ENCODE results near the gene DDX53. TPM values are rescaled to one million over a fixed set of nuclear protein-coding genes. Genes with fewer than 3 reads are reported as not detected.
A peak's percentile ranks its signal among the peaks of the same experiment; 100 is the strongest.

Gene DDX53
- polyA plus RNA-seq, 1 experiment = not detected

- ChIA-PET CTCF (interaction anchor here (0.7 to 1.2 kb wide), 3 partner anchors 11 to 672 kb away, joined by 3 to 4 read pairs (median 3); no protein-coding TSS in a partner anchor), POLR2A (no interaction called here)
- no peak overlapping the region for H3K27ac ChIP-seq (ENCODE audit: low read depth, low read length)
- peak; percentile 43 for TF ChIP-seq CTCF (IDR thresholded peaks at IDR 0.05; ENCODE audit: low read depth, low read length)
- no peaks in the 10 kb centered on the region for H3K9me3 ChIP-seq (ENCODE audit: control insufficient read depth, insufficient read depth, low read length)
- H3K4me3 ChIP-seq (ENCODE audit: low read depth, low read length) = no peak overlapping the region
- no peaks in the 10 kb centered on the region for H3K27me3 ChIP-seq (ENCODE audit: control insufficient read depth, insufficient read depth, low read length)
- no peak for DNase-seq (ENCODE audit: low read depth, low spot score)
These were observed 8.8 kb downstream of the DDX53 start for GRCh38 chrX:23008431-23009099.

- POLR2A ChIA-PET = no interaction called here
- CTCF ChIA-PET = no interaction called here
- H3K27ac ChIP-seq (ENCODE audit: low read depth, low read length) = no peak overlapping the region
- no peak for TF ChIP-seq CTCF (IDR thresholded peaks at IDR 0.05; ENCODE audit: low read depth, low read length)
- H3K4me3 ChIP-seq (ENCODE audit: low read depth, low read length) = no peak overlapping the region
- DNase-seq (ENCODE audit: low read depth, low spot score) = no peak
- no peaks in the 10 kb centered on the region for H3K9me3 ChIP-seq (ENCODE audit: control insufficient read depth, insufficient read depth, low read length)
- no peaks in the 10 kb centered on the region for H3K27me3 ChIP-seq (ENCODE audit: control insufficient read depth, insufficient read depth, low read length)
These were observed 12.4 kb downstream of the DDX53 start for GRCh38 chrX:23012162-23012561.

- no peak for DNase-seq (ENCODE audit: low read depth, low spot score)
- H3K9me3 ChIP-seq (ENCODE audit: control insufficient read depth, insufficient read depth, low read length) = no peaks in the 10 kb centered on the region
- ChIA-PET CTCF (no interaction called here), POLR2A (no interaction called here)
- no peak overlapping the region for H3K4me3 ChIP-seq (ENCODE audit: low read depth, low read length)
- no peak overlapping the region for H3K27ac ChIP-seq (ENCODE audit: low read depth, low read length)
- no peak for TF ChIP-seq CTCF (IDR thresholded peaks at IDR 0.05; ENCODE audit: low read depth, low read length)
- no peaks in the 10 kb centered on the region for H3K27me3 ChIP-seq (ENCODE audit: control insufficient read depth, insufficient read depth, low read length)
These were observed 12.9 kb downstream of the DDX53 start for GRCh38 chrX:23012636-23013035.

- TF ChIP-seq CTCF (IDR thresholded peaks at IDR 0.05; ENCODE audit: low read depth, low read length) = no peak
- H3K9me3 ChIP-seq (ENCODE audit: control insufficient read depth, insufficient read depth, low read length) = no peaks in the 10 kb centered on the region
- H3K4me3 ChIP-seq (ENCODE audit: low read depth, low read length) = no peak overlapping the region
- ChIA-PET CTCF (no interaction called here), POLR2A (no interaction called here)
- no peak for DNase-seq (ENCODE audit: low read depth, low spot score)
- H3K27me3 ChIP-seq (ENCODE audit: control insufficient read depth, insufficient read depth, low read length) = no peaks in the 10 kb centered on the region
- no peak overlapping the region for H3K27ac ChIP-seq (ENCODE audit: low read depth, low read length)
These were observed 13.6 kb downstream of the DDX53 start for GRCh38 chrX:23013366-23013765.

- no peak for DNase-seq (ENCODE audit: low read depth, low spot score)
- Histone ChIP-seq H3K27ac (ENCODE audit: low read depth, low read length) (no peak overlapping the region), H3K27me3 (ENCODE audit: control insufficient read depth, insufficient read depth, low read length) (no peaks in the 10 kb centered on the region), H3K4me3 (ENCODE audit: low read depth, low read length) (no peak overlapping the region), H3K9me3 (ENCODE audit: control insufficient read depth, insufficient read depth, low read length) (no peaks in the 10 kb centered on the region)
- CTCF ChIA-PET = no interaction called here
- POLR2A ChIA-PET = no interaction called here
- no peak for TF ChIP-seq CTCF (IDR thresholded peaks at IDR 0.05; ENCODE audit: low read depth, low read length)
These were observed 31.8 kb downstream of the DDX53 start for GRCh38 chrX:23031600-23031999.

Data from AG04450 (cell line).